Thoracic aorta (tissue), 2 donors: ENCODE data around the gene HID1. TPM values are rescaled to one million over a fixed set of nuclear protein-coding genes. Genes with fewer than 3 reads are reported as not detected.

Source experiments
- ATAC-seq: fragments of 150-250 bp; one replicate; pipeline ENCODE4 v1.8.0; 2017; ENCODE audit warnings: low read depth; ENCODE audit not compliant: insufficient number of reproducible peaks, low FRiP score
- DNase-seq: peaks from one replicate; pipeline ENCODE4 v3.0.0-alpha.2; 2020; ENCODE audit warnings: low spot score
- H3K27ac ChIP-seq, 2 donors: fragments of 200-600 bp; sonication (generic); 1 replicate in 1 of 2; 2 replicates in 1 of 2; pipeline ENCODE4 v1.5.1; 2016; ENCODE audit warnings: mild to moderate bottlenecking in 2 of 2, moderate library complexity in 2 of 2
- H3K27me3 ChIP-seq: fragments of 200-600 bp; sonication (generic); replicated peaks from 2 replicates; pipeline ENCODE4 v1.6.0; 2016; ENCODE audit warnings: mild to moderate bottlenecking; ENCODE audit not compliant: insufficient read depth
- H3K36me3 ChIP-seq: fragments of 200-600 bp; sonication (generic); one replicate; pipeline ENCODE4 v1.5.1; 2016
- H3K4me1 ChIP-seq, 2 donors: fragments of 200-600 bp; sonication (generic); 1 replicate in 1 of 2; 2 replicates in 1 of 2; pipeline versions ENCODE4 v1.5.1 to v1.6.0; 2016; ENCODE audit warnings: low read depth in 2 of 2, mild to moderate bottlenecking in 1 of 2; ENCODE audit not compliant: control insufficient read depth in 1 of 2
- H3K4me3 ChIP-seq: fragments of 200-600 bp; sonication (generic); 2 replicates; pipeline ENCODE4 v1.5.1; 2016; ENCODE audit warnings: mild to moderate bottlenecking
- H3K9me3 ChIP-seq: fragments of 200-600 bp; sonication (generic); 2 replicates; pipeline ENCODE4 v1.5.1; 2016
- total RNA-seq, 2 donors: library from RNA; depleted of rRNA; stranded (reverse); fragments of >200 nt; gene quantifications; one replicate each; pipeline versions ENCODE4 v1.1.0 to v1.2.3, GENCODE V29; 2016
- TF ChIP-seq, protein P1 (sequence below): fragments of 200-600 bp; sonication (generic); IDR thresholded peaks from one replicate; pipeline ENCODE4 v1.5.1; 2019; ENCODE audit warnings: antibody characterized with exemption

Gene HID1
- total RNA-seq, 2 donors from 2014 or later: 14.3 to 14.8 TPM

GRCh38 chr17:74937064-74938051, 35.2 kb downstream of the HID1 start:
- ATAC-seq (no peak), DNase-seq (no peak)
- Histone ChIP-seq H3K4me3 (no peak overlapping the region), H3K27me3 (no peaks in the 10 kb centered on the region), H3K27ac (no peak overlapping the region), H3K36me3 (no peaks in the 10 kb centered on the region), H3K4me1 (peaks cover 0 to 12% of the 10 kb centered on the region in 2 donors), H3K9me3 (no peaks in the 10 kb centered on the region)
- TF ChIP-seq, protein P1, sequence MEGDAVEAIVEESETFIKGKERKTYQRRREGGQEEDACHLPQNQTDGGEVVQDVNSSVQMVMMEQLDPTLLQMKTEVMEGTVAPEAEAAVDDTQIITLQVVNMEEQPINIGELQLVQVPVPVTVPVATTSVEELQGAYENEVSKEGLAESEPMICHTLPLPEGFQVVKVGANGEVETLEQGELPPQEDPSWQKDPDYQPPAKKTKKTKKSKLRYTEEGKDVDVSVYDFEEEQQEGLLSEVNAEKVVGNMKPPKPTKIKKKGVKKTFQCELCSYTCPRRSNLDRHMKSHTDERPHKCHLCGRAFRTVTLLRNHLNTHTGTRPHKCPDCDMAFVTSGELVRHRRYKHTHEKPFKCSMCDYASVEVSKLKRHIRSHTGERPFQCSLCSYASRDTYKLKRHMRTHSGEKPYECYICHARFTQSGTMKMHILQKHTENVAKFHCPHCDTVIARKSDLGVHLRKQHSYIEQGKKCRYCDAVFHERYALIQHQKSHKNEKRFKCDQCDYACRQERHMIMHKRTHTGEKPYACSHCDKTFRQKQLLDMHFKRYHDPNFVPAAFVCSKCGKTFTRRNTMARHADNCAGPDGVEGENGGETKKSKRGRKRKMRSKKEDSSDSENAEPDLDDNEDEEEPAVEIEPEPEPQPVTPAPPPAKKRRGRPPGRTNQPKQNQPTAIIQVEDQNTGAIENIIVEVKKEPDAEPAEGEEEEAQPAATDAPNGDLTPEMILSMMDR: no peak

- ATAC-seq (no peak), DNase-seq (no peak)
- TF ChIP-seq, protein P1: no peak
- no peaks in the 10 kb centered on the region for H3K36me3 ChIP-seq
- no peak overlapping the region for H3K27ac ChIP-seq
- no peaks in the 10 kb centered on the region for H3K9me3 ChIP-seq
- no peaks in the 10 kb centered on the region for H3K27me3 ChIP-seq
- no peak overlapping the region for H3K4me3 ChIP-seq
- peaks cover 0 to 12% of the 10 kb centered on the region in 2 donors for H3K4me1 ChIP-seq
Observed at GRCh38 chr17:74936470-74936799, 36.1 kb downstream of the HID1 start.

GRCh38 chr17:74935585-74936469, 36.7 kb downstream of the HID1 start, which contains the start of gene OTOP3:
TSS of gene OTOP3 (plus strand) at chr17:74935898. CDS start at chr17:74935922, 24 bp downstream.
- Histone ChIP-seq H3K36me3 (no peaks in the 10 kb centered on the region), H3K27me3 (no peaks in the 10 kb centered on the region), H3K9me3 (no peaks in the 10 kb centered on the region), H3K27ac (no peak within 1 kb of the TSS), H3K4me3 (no peak within 1 kb of the TSS), H3K4me1 (peaks cover 0 to 12% of the 10 kb centered on the region in 2 donors)
- TF ChIP-seq, protein P1: no peak
- no peak for DNase-seq
- no peak for ATAC-seq

DNA sequence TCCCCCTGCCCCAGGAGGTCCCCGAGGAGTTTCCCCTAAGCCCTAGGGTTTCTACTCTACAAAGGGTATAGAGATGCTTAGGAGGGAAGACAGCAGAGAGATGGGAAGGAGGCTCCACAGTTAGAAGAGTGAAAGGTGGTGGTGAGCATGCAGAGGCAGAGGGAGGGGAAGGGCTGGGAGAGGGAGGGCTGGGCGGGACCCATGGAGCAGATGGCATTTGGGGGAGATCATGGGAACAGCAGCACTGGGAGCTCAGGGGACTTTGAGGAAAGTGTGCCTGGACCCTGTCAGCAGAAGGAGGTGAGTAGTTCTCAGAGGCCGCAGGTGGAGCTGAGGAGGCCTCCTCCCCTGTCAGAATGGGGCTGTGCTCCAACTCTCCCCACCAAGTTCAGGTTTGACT, 37.5 kb downstream of the HID1 start:
- TF ChIP-seq, protein P1: no peak
- Histone ChIP-seq H3K36me3 (no peaks in the 10 kb centered on the region), H3K4me3 (no peak overlapping the region), H3K27me3 (no peaks in the 10 kb centered on the region), H3K27ac (no peak overlapping the region), H3K9me3 (no peaks in the 10 kb centered on the region), H3K4me1 (peaks cover 0 to 12% of the 10 kb centered on the region in 2 donors)
- DNase-seq (no peak), ATAC-seq (no peak)
